Neuronal stem cell (in vitro differentiated cells): ENCODE data around the gene ASF1B.

ENCODE experiments used
- DNase-seq: peaks from one replicate; pipeline ENCODE4 v3.0.0-alpha.2; 2013; ENCODE audit warnings: low spot score
- H2AFZ ChIP-seq: one replicate; pipeline ENCODE4 v1.6.1; 2013; ENCODE audit warnings: mild to moderate bottlenecking, low read length, inconsistent platforms
- H2AK5ac ChIP-seq: 2 replicates; pipeline ENCODE4 v1.6.1; 2013; ENCODE audit warnings: low read depth, mild to moderate bottlenecking, inconsistent platforms, low read length, moderate library complexity, mixed read lengths
- H2BK120ac ChIP-seq: 2 replicates; pipeline ENCODE4 v1.6.1; 2013; ENCODE audit warnings: low read depth, mild to moderate bottlenecking, inconsistent platforms, low read length, moderate library complexity, mixed read lengths
- H2BK12ac ChIP-seq: one replicate; pipeline ENCODE4 v1.6.1; 2013; ENCODE audit warnings: low read length, inconsistent platforms
- H2BK15ac ChIP-seq: 2 replicates; pipeline ENCODE4 v1.6.1; 2013; ENCODE audit warnings: mild to moderate bottlenecking, low read length, inconsistent platforms, mixed read lengths
- H2BK5ac ChIP-seq: one replicate; pipeline ENCODE4 v1.6.1; 2013; ENCODE audit warnings: inconsistent platforms, mild to moderate bottlenecking, low read length, moderate library complexity
- H3K14ac ChIP-seq: one replicate; pipeline ENCODE4 v1.6.1; 2013; ENCODE audit warnings: low read length, inconsistent platforms
- H3K18ac ChIP-seq: 2 replicates; pipeline ENCODE4 v1.6.1; 2013; ENCODE audit warnings: low read length, inconsistent platforms
- H3K23ac ChIP-seq: 2 replicates; pipeline ENCODE4 v1.6.1; 2013; ENCODE audit warnings: low read depth, mild to moderate bottlenecking, mixed read lengths, low read length, inconsistent platforms; ENCODE audit not compliant: poor library complexity
- H3K27ac ChIP-seq: replicated peaks from 3 replicates; pipeline ENCODE4 v1.5.1; 2013; ENCODE audit warnings: low read length, inconsistent platforms
- H3K27me3 ChIP-seq, 3 experiments: 2 replicates each; pipeline ENCODE4 v1.6.1; 2013; ENCODE audit warnings: low read length in 3 of 3, mild to moderate bottlenecking in 2 of 3, inconsistent platforms in 1 of 3, low read depth in 1 of 3, mixed read lengths in 1 of 3, moderate library complexity in 1 of 3; ENCODE audit not compliant: control insufficient read depth in 3 of 3, insufficient read depth in 3 of 3
- H3K36me3 ChIP-seq, 2 donors: replicated peaks in 1 of 2; 2 replicates each; pipeline ENCODE4 v1.6.1; 2013; ENCODE audit warnings: low read length in 2 of 2; ENCODE audit not compliant: control insufficient read depth in 2 of 2, insufficient read depth in 2 of 2
- H3K4ac ChIP-seq: 2 replicates; pipeline ENCODE4 v1.6.1; 2013; ENCODE audit warnings: inconsistent platforms, mild to moderate bottlenecking, low read length, moderate library complexity
- H3K4me1 ChIP-seq, 2 donors: 1 replicate in 1 of 2; 2 replicates in 1 of 2; pipeline ENCODE4 v1.6.1; 2013; ENCODE audit warnings: low read length in 2 of 2, low read depth in 1 of 2; ENCODE audit not compliant: control insufficient read depth in 2 of 2, insufficient read depth in 1 of 2
- H3K4me2 ChIP-seq: one replicate; pipeline ENCODE4 v1.6.1; 2013; ENCODE audit warnings: mild to moderate bottlenecking, low read length, inconsistent platforms; ENCODE audit not compliant: insufficient read depth, poor library complexity, severe bottlenecking
- H3K4me3 ChIP-seq, 2 donors: 2 replicates each; pipeline ENCODE4 v1.5.1; 2013; ENCODE audit warnings: low read length in 2 of 2, mild to moderate bottlenecking in 2 of 2, inconsistent platforms in 1 of 2, moderate library complexity in 1 of 2
- H3K79me1 ChIP-seq: one replicate; pipeline ENCODE4 v1.6.1; 2013; ENCODE audit warnings: low read depth, mild to moderate bottlenecking, inconsistent platforms, low read length, moderate library complexity
- H3K9ac ChIP-seq: one replicate; pipeline ENCODE4 v1.6.1; 2013; ENCODE audit warnings: mild to moderate bottlenecking, low read depth, low read length, inconsistent platforms; ENCODE audit not compliant: poor library complexity
- H3K9me3 ChIP-seq, 2 donors: replicated peaks in 1 of 2; 2 replicates each; pipeline versions ENCODE3 to v1.6.1; 2013; ENCODE audit warnings: low read length in 2 of 2, mild to moderate bottlenecking in 2 of 2, inconsistent platforms in 1 of 2, low read depth in 1 of 2, mixed read lengths in 1 of 2, moderate library complexity in 1 of 2; ENCODE audit not compliant: control insufficient read depth in 2 of 2, insufficient read depth in 1 of 2
- H4K8ac ChIP-seq: one replicate; pipeline ENCODE4 v1.6.1; 2013; ENCODE audit warnings: low read depth, mild to moderate bottlenecking, inconsistent platforms, low read length, moderate library complexity
- H4K91ac ChIP-seq: one replicate; pipeline ENCODE4 v1.6.1; 2013; ENCODE audit warnings: low read length, low read depth, mild to moderate bottlenecking, inconsistent platforms; ENCODE audit not compliant: poor library complexity
- WGBS, 2 donors: extraction: QIAGEN DNeasy Blood & Tissue Kit; methylation state at CpG; one replicate each; pipeline ENCODE4 v1.1.7; 2013; ENCODE audit warnings: missing lambda C conversion rate in 2 of 2, mixed read lengths in 1 of 2; ENCODE audit not compliant: insufficient read length in 2 of 2, insufficient replicate concordance in 1 of 2; ENCODE audit errors: extremely low coverage in 2 of 2; 5-methylcytosine and 5-hydroxymethylcytosine counted together

The ASF1B gene

DNA sequence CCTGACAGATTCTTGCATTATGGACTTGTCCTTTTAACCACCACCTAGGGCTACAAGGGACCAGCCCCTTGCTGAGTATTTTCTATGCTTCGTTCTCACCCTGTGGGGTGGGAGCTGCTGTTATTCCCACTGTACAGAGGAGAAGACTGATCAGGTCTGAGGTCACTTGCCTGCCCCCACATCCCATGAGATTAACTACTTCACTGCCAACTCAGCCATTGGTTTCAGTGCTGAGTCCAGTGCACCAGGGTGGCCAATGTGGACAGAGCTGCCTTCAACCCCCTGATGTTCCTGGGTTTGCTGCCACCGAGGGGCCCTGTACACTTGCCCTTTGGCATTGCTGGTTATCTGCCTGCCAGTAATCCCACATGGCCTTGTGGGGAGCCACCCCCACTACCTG is 25.7 kb downstream of the ASF1B start:
- H3K4me3 ChIP-seq: no peak overlapping the region
- peaks cover 0 to 16% of the 10 kb centered on the region in 2 donors for H3K4me1 ChIP-seq
- no peak overlapping the region for H2BK5ac ChIP-seq
- peaks cover 2% of the 10 kb centered on the region for H3K79me1 ChIP-seq
- no peak overlapping the region for H2AFZ ChIP-seq
- H2BK120ac ChIP-seq: no peak overlapping the region
- no peak overlapping the region for H4K8ac ChIP-seq
- no peak overlapping the region for H2BK12ac ChIP-seq
- H3K27me3 ChIP-seq: no peaks in the 10 kb centered on the region
- no peak overlapping the region for H2AK5ac ChIP-seq
- peaks cover 3 to 15% of the 10 kb centered on the region in 2 donors for H3K36me3 ChIP-seq
- H3K23ac ChIP-seq: no peak overlapping the region
- H3K27ac ChIP-seq: no peak overlapping the region
- no CpG with 5 or more reads among the region's 2 CpGs for WGBS, 2 donors
- no peak overlapping the region for H3K18ac ChIP-seq
- no peak overlapping the region for H4K91ac ChIP-seq
- H3K9me3 ChIP-seq: no peaks in the 10 kb centered on the region
- no peak overlapping the region for H2BK15ac ChIP-seq
- no peak overlapping the region for H3K4ac ChIP-seq
- H3K4me2 ChIP-seq: no peak overlapping the region
- H3K9ac ChIP-seq: no peak overlapping the region
- no peak for DNase-seq
- H3K14ac ChIP-seq: no peak overlapping the region

DNA sequence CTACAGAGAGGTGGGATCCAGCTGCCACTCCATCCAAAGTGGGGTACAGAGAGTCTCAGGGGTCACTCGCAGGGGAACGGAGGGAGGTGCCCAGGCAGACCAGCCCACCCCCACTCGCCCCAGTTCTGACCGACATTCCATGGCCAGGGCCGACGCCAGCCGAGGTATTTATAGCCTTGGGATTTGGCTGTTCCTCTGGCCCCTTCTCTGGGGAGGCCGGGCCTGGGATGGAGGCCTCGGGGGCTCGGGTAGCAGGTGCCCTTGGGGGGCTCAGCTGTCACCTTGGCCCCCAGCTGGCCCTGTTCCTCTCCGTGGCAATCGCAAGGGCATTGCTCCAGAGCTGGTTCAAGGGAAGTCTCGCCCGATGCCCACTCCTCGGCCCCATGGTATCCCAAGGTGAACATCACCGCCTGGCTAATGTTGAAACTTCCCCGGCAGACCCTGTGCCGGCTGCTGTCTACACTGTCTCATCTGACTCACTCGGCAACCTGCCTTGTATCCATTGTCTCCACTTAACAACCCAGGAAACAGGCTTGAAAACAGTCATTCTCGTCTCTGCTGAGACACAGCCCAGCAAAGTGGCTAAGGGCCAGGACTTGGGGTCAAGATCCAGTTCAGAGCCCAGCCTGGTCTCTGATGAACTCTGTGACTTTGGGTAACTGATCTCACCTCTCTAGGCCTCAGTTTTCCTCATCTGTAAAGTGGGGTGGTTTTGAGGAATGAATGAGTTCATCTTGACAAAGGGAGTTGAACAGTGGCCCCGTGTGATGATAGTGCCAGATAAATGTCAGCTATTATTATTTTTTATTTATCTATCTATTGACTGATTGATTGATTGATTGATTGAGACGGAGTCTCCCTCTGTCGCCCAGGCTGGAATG is 28.6 kb downstream of the ASF1B start:
- H3K4me3 ChIP-seq: no peak overlapping the region
- peaks cover 6 to 35% of the 10 kb centered on the region in 2 donors for H3K36me3 ChIP-seq
- no peak overlapping the region for H3K4me2 ChIP-seq
- H3K27me3 ChIP-seq: no peaks in the 10 kb centered on the region
- no peak overlapping the region for H3K14ac ChIP-seq
- no peak overlapping the region for H4K8ac ChIP-seq
- H3K23ac ChIP-seq: no peak overlapping the region
- H2BK120ac ChIP-seq: no peak overlapping the region
- H3K9me3 ChIP-seq: no peaks in the 10 kb centered on the region
- H3K4me1 ChIP-seq: peaks cover 0 to 7% of the 10 kb centered on the region in 2 donors
- no peak overlapping the region for H3K27ac ChIP-seq
- H4K91ac ChIP-seq: no peak overlapping the region
- no CpG with 5 or more reads among the region's 23 CpGs for WGBS, 2 donors
- no peak overlapping the region for H3K4ac ChIP-seq
- H2BK12ac ChIP-seq: no peak overlapping the region
- H3K9ac ChIP-seq: no peak overlapping the region
- peaks cover 2% of the 10 kb centered on the region for H3K79me1 ChIP-seq
- no peak overlapping the region for H2AFZ ChIP-seq
- H2BK15ac ChIP-seq: no peak overlapping the region
- H2AK5ac ChIP-seq: no peak overlapping the region
- no peak overlapping the region for H3K18ac ChIP-seq
- no peak overlapping the region for H2BK5ac ChIP-seq
- no peak for DNase-seq

DNA sequence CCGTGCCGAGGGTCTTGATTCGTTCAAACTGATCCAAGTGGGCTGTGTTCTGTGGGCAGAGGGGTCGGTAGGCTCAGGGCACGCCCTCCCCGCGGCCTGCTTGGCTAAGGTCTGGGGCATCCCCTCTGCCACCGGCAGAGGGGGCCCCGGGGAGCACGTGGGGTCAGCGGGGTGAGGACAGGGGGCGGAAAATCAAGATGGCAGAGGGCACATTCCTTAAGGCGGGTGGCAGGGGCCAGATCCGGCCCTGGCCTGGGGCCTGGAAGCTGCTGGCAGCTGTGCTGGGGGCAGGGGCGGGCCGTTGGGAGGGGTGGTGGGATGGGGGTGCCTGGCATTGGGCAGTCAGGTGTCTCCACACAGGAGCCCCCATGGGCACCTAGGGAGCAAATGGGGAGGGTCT is 29.5 kb downstream of the ASF1B start:
- Histone ChIP-seq H3K27me3 (no peaks in the 10 kb centered on the region), H3K14ac (no peak overlapping the region), H2AK5ac (no peak overlapping the region), H2BK120ac (no peak overlapping the region), H3K4ac (no peak overlapping the region), H3K4me1 (no peaks in the 10 kb centered on the region), H3K4me3 (peak overlapping the region in 1 of 2 donors; percentile 21), H2BK15ac (no peak overlapping the region), H3K79me1 (peaks cover 1% of the 10 kb centered on the region), H3K9ac (no peak overlapping the region), H2BK12ac (no peak overlapping the region), H3K9me3 (no peaks in the 10 kb centered on the region), H3K23ac (peak overlapping the region; percentile 31), H2AFZ (no peak overlapping the region), H4K8ac (no peak overlapping the region), H3K36me3 (peaks cover 9 to 45% of the 10 kb centered on the region in 2 donors), H4K91ac (no peak overlapping the region), H2BK5ac (no peak overlapping the region), H3K27ac (no peak overlapping the region), H3K18ac (no peak overlapping the region), H3K4me2 (no peak overlapping the region)
- no CpG with 5 or more reads among the region's 16 CpGs for WGBS, 2 donors
- DNase-seq: no peak

DNA sequence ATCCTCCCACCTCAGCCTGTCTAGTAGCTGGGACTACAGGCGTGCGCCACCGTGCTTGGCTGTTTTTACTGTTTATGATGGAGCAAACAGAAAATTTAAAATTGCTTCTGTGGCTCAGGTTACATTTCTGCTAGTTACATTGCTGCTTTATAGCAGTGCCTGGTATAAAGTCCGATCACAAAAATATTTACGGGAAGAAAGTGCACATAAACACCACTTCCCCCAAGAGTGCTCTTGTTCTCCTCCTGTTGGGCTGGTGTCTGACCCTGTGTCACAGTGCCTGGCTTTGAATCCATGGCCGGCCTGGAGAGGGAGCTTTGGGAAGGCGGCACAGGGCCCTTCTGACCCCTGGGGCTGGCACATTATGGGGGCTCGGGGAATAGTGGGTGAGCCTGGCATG is 30.7 kb downstream of the ASF1B start:
- Histone ChIP-seq H3K4me3 (no peak overlapping the region), H3K18ac (no peak overlapping the region), H3K9me3 (peaks cover 0 to under 1% of the 10 kb centered on the region in 2 donors), H3K14ac (no peak overlapping the region), H4K8ac (no peak overlapping the region), H3K27ac (no peak overlapping the region), H3K27me3 (no peaks in the 10 kb centered on the region), H3K4ac (no peak overlapping the region), H2AK5ac (no peak overlapping the region), H2BK15ac (no peak overlapping the region), H3K9ac (no peak overlapping the region), H4K91ac (no peak overlapping the region), H2AFZ (no peak overlapping the region), H2BK12ac (no peak overlapping the region), H3K4me2 (no peak overlapping the region), H3K4me1 (no peaks in the 10 kb centered on the region), H3K23ac (no peak overlapping the region), H3K36me3 (peaks cover 9 to 56% of the 10 kb centered on the region in 2 donors), H2BK5ac (no peak overlapping the region), H3K79me1 (no peaks in the 10 kb centered on the region), H2BK120ac (no peak overlapping the region)
- WGBS, 2 donors: no CpG with 5 or more reads among the region's 8 CpGs
- no peak for DNase-seq
